Measurements from ENCODE around the gene USP9X.
"Not testable (repeated sequence)": the region's sequence is repeated elsewhere in the genome, so short reads cannot be mapped to it uniquely, and the experiment has no call there.

USP9X gene

GRCh38 chrX:41198410-41198809, 113.2 kb downstream of the USP9X start:
- no peak for DNase-seq

- DNase-seq: no peak
These were observed 115.5 kb downstream of the USP9X start for GRCh38 chrX:41200785-41201184.

- no peak for DNase-seq
These were observed 124.6 kb downstream of the USP9X start for GRCh38 chrX:41209853-41210252.

DNA sequence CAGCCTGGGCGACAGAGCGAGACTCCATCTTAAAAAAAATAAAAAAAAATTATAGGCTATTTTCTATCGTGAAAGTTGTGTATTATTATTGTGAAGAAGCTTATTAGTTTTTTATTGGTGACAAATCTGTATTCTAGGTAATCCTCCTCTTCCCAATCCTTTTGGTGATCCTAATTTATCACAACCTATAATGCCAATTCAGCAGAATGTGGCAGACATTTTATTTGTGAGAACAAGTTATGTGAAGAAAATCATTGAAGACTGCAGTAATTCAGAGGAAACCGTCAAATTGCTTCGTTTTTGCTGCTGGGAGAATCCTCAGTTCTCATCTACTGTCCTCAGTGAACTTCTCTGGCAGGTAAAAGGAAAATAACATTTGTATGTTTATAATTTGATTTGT, 139.4 kb downstream of the USP9X start:
- no peak for DNase-seq

DNA sequence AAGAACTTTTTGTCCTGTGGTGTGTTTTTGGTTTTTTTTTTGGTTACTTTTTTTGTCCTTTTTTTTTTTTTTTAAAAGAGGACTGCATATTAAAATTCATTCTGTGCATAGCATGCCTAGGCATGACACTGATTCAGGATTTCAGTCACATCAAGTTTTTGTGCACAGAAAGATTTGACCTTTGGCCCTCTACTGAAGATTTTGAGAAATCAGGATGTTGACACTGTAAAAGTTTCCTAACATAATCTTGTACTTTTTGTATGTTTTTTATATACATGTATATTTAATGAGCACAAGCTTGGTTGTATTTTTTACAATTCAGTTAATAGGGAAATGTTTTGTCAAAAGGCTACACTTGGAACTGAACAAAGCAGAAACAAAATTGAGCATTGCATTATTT, 148.7 kb downstream of the USP9X start:
- DNase-seq: no peak

DNA sequence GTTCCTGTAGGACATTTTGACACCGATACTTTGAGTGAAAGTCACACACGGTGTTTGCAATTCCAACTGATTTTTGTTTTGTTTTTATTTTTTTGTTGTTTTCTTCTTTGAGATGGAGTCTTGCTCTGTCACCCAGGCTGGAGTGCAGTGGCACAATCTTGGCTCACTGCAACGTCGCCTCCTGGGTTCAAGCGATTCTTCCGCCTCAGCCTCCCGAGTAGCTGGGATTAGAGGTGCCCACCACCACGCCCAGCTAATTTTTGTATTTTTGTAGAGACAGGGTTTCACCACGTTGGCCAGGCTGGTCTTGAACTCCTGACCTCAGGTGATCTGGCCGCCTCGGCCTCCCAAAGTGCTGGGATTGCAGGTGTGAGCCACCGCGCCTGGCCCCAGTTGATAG, 149.2 kb downstream of the USP9X start:
- DNase-seq: not testable (repeated sequence)

DNA sequence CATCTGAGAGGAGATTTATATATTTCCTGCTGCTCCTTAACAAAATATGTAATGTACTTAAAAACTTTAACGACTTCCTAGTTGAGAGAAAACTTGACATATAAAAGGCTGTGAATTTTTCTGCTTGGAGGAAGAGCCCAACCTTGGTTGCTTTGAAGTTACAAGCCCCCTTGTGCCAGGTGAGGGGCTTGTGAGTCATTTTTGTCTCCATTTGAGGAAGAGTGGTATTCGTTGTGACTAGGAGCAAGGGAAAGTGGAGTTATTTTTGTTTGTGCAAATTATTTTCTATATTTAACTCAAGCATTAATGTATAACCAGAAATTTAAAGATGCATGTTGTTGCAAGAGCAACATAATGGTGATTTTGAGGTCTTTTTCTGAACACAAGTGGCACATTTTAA, 149.7 kb downstream of the USP9X start:
- no peak for DNase-seq

DNA sequence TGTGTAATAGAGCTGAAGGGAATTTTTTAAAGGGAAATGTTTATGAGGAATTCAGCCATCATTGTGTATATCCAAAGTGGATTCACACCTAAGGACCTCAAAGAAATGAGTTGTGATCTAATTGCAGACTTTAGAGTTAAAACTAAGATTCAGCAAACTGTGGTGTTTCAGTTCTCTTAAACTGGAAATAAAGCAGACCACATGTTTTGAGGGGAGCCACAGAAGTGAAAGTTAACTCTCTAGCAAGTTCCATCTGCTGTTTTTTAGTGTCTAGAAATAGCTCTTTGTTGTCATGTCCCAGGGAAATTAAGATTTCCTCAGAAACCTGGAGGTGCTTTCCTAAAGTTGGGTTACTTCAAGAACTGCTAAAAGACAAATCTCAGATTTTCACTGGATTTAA, 151.4 kb downstream of the USP9X start:
- DNase-seq: no peak

GRCh38 chrX:41240509-41240908, 155.3 kb downstream of the USP9X start:
- DNase-seq: no peak

DNA sequence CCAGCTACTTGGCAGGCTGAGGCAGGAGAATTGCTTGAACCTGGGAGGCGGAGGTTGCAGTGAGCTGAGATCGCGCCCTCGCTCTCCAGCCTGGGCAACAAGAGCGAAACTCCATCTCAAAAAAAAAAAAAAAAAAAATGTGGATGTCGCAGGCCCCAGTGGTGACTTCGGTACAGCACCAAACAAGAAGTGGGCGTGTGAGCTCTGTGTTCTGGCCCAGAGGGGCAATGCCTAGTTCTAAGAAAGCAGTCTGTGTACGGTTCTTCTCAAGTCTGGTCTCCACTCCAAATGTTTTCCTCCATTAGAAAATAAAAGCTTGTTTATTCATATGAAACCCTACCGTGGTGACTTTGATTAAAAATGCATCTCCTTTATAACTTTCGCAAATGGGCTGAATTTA, 156.7 kb downstream of the USP9X start:
- no peak for DNase-seq

- no peak for DNase-seq
These were observed 160.4 kb downstream of the USP9X start for GRCh38 chrX:41245641-41246040.

DNA sequence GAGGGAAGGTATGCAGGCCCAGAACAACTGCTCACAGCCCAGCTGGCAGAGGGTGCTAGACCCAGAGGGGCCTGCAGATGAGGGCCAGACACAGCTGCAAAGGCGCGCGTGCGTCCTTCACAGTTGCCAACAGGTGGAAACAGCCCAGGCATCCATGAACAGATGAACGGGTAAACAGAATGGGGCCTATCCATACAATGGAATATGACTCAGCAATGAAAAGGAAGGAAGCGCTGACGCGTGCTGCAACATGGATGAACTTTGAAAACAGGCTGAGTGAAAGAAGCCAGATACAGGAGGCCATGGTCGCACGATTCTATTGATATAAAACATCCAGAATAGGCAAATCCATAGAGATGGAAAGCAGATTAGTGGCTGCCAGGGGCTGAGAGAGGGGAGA, 165.6 kb downstream of the USP9X start:
- no peak for DNase-seq

- DNase-seq: no peak
These were observed 172.6 kb downstream of the USP9X start for GRCh38 chrX:41257801-41258200.

DNA sequence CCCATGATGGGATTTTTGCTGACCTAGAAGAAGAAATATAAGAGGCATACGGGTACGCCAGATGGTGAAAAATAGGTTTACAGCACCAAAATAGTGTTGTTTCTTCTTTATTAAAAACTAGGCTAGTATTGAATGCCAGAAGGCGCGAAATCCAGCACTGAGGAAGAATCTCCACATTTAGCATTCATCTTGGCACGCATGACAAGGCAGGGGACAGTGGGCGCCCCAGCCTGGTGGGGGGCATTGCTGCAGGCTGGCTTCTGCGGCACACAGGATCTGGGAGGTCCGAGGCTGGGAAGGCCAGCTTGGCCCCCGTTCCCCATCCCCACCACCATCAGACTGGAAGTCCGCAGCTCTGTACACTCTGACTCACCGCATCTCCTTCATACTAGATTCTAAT, 173.0 kb downstream of the USP9X start:
- DNase-seq: no peak

DNA sequence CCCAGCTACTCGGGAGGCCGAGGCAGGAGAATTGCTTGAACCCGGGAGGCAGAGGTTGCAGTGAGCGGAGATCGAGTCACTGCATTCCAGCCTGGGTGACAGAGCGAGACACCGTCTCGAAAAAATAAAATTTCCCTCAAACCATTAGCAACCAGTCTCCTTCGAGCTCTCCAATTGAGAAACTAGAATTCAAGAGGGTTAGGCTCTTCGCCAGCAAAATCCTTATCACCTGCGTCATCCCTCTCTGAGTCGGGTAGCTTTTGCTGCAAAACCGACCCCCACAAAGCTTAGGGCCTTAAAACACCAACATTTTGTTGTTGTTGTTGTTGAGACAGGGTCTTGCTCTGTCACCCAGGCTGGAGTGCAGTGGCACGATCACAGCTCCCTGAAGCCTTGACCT, 173.6 kb downstream of the USP9X start:
- peak; percentile 8 for DNase-seq

DNA sequence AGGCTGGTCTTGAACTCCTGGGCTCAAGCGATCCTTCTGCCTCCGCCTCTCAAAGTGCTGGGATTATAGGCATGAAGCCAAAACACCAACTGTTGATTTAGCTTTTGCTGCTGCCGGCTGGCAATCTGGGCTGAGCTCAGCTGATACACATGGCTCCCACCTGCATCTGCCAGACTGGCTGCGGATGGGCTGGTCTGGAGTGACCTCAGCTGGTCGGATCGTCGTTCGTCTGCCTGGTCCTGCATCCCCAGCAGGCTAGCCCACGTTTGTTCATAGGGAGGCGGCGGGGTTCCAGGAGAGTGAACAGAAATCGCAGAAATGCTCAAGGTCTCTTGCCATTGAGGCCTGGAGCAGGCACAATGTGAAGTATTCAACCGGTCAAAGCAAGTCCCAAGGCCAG, 174.3 kb downstream of the USP9X start:
- peak; percentile 45 for DNase-seq

DNA sequence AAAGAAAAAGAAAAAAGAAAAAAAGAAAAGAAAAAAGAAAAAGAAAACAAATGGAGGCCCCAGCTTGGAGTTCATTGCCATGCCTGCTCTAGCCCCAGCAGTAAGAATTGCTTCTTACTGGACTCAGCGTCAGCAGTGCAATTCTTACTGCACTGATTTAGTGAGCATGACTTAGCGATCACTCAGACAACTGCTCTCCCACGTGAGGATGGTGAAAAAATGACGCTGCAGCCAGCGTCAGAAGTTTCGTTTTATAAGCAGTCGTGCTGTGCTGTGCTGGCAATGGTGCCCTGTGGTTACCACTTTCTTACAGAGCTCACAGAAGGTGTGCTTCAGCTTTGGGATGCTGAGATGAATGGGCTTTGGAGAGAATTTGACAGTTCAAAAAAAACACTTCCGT, 180.4 kb downstream of the USP9X start:
- peak; percentile 76 for DNase-seq

- DNase-seq: peak; percentile 77
These were observed 188.4 kb downstream of the USP9X start for GRCh38 chrX:41273638-41274037.

DNA sequence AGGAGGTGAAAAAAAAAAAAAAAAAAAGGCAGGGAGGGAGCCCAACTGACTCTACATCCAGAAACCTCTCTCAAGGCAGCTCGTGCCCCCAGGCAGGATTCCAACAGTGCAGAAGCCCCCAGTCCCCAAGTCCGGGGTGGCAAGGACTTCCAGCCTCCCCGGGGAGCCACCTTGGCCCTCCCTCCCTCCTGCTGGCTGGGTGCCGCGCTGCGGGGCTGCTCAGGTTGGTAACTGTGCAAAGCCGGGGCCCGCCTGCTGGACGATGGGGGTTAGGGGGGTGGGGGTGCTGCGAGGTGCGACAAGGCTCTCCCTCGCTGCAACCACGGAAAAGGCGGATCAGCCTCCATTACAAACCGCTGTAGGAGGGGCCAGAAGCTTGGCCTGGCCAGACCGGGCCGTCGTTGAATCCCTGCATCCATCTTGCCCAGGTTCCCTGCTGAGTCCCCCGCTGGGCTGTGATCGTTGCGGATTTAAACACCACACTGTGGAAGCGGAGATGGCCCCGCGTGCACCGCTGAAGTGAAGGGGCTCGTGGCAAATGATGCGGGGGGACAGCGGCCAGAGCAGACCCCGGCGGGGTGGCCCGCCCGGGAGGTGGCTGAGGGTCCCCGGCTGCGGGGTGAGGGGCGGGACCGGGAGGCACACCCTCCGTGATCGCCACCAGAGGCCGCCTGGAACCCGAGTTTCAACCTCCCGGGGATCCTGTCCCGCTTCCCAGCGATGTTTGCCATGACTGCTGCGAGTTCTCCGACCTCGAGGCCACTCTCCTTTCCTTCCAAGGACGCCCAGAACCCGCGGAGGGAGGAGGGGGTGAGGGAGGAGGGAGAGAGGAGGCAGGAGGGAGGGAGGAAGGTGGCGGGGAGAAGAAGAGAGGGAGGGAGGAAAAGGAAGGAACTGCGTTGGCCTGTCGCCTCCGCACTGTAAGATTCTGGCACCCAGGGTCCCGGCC, 190.7 kb downstream of the USP9X start:
- DNase-seq: peak; percentile 56

DNA sequence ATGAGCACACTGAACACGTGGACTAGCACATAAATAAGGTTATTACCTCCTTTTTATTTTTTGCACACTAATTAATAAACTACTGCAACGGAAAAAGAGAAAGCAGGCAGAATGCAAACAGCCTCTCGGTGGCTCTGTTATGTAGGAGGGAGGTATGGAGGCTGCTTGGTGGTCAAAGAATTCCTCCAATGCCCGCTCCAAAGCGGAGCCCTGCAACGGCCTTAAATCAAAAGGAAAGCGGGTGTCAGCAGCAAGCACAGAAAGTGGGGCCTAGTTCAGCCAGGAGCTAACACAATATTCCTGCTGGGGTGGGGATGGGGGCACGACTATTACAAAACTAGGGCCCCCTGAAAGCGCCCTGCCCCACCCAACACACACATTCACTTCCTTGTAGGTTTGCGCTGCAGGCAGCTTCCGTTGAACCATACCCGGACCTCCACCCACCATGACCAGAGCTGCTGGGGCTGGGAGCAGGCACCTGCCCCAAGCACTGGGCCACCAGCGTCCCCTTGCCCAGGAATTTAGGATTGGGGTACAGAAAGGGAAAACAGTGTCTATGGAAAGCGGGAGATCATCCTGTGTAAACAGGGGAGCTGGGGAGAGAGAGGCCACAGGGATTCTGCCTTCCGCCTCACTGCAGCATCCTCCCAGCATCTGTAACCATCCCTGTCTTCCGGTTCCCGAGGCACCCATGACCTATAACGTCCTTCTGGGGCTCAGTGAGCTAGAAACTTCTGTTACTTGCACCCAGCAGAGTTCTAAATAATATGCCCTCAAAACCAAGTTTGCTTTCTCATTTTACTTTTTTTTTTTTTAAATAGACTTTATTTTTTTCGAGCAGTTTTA, 191.6 kb downstream of the USP9X start:
- no peak for DNase-seq

GRCh38 chrX:41282307-41282706, 197.1 kb downstream of the USP9X start:
- not testable (repeated sequence) for DNase-seq

DNA sequence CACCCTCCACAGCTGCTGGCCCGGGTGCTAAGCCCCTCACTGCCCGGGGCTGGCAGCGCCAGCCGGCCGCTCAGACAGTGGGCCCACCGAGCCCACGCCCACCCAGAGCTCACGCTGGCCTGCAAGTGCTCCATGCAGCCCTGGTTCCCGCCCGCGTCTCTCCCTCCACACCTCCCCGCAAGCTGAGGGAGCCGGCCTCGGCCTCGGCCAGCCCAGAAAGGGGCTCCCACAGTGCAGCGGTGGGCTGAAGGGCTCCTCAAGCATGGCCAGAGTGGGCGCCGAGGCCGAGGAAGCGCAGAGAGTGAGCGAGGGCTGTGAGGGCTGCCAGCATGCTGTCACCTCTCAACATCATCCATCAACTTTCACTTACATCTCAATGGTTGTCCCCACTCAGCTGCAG, 200.7 kb downstream of the USP9X start:
- not testable (repeated sequence) for DNase-seq

All from fibroblast of upper back skin (primary cell).